Chondrocyte (in vitro differentiated cells): ENCODE results near the gene WDR4. TPM values are rescaled to one million over a fixed set of nuclear protein-coding genes. Genes with fewer than 3 reads are reported as not detected.
"Not testable (repeated sequence)": the region's sequence is repeated elsewhere in the genome, so short reads cannot be mapped to it uniquely, and the experiment has no call there.

Experiments used
- DNase-seq: peaks from one replicate; pipeline ENCODE4 v3.0.0; 2021; ENCODE audit warnings: mixed read lengths, low spot score
- H3K27ac Mint-ChIP-seq: one replicate; pipeline ENCODE4 v1.8.0; 2021; ENCODE audit warnings: mild to moderate bottlenecking, moderate library complexity, mixed read lengths; ENCODE audit not compliant: unreplicated experiment
- H3K27me3 Mint-ChIP-seq: 2 replicates; pipeline ENCODE4 v1.8.0; 2021; ENCODE audit warnings: low read depth, mixed read lengths
- H3K36me3 Mint-ChIP-seq: 2 replicates; pipeline ENCODE4 v1.8.0; 2021; ENCODE audit warnings: low read depth, mixed read lengths
- H3K4me1 Mint-ChIP-seq: 2 replicates; pipeline ENCODE4 v1.8.0; 2021; ENCODE audit warnings: low read depth, mild to moderate bottlenecking, mixed read lengths
- H3K4me3 Mint-ChIP-seq: one replicate; pipeline ENCODE4 v1.8.0; 2021; ENCODE audit warnings: mild to moderate bottlenecking, moderate library complexity, mixed read lengths; ENCODE audit not compliant: unreplicated experiment
- H3K9me3 Mint-ChIP-seq: 2 replicates; pipeline ENCODE4 v1.8.0; 2021; ENCODE audit warnings: low read depth, mixed read lengths
- CTCF ChIP-seq: fragments of 200-600 bp; sonication (generic); IDR thresholded peaks from 2 replicates; pipeline ENCODE4 v1.5.0; 2021; ENCODE audit warnings: antibody characterized with exemption, mild to moderate bottlenecking, moderate library complexity
- total RNA-seq: library from RNA; stranded (reverse); gene quantifications from 3 replicates; pipeline ENCODE4 v1.2.1, GENCODE V29; 2021

Gene WDR4
- total RNA-seq, 1 donor from 2014 or later, result 9.6 TPM

- Mint-ChIP-seq H3K4me1 (no peaks in the 10 kb centered on the region), H3K9me3 (no peaks in the 10 kb centered on the region), H3K27me3 (peaks cover 35% of the 10 kb centered on the region), H3K27ac (no peak overlapping the region), H3K4me3 (no peak overlapping the region), H3K36me3 (no peaks in the 10 kb centered on the region)
- no peak for DNase-seq
- no peak for TF ChIP-seq CTCF
Observed at GRCh38 chr21:42809171-42809570, 70.2 kb downstream of the WDR4 start.

DNA sequence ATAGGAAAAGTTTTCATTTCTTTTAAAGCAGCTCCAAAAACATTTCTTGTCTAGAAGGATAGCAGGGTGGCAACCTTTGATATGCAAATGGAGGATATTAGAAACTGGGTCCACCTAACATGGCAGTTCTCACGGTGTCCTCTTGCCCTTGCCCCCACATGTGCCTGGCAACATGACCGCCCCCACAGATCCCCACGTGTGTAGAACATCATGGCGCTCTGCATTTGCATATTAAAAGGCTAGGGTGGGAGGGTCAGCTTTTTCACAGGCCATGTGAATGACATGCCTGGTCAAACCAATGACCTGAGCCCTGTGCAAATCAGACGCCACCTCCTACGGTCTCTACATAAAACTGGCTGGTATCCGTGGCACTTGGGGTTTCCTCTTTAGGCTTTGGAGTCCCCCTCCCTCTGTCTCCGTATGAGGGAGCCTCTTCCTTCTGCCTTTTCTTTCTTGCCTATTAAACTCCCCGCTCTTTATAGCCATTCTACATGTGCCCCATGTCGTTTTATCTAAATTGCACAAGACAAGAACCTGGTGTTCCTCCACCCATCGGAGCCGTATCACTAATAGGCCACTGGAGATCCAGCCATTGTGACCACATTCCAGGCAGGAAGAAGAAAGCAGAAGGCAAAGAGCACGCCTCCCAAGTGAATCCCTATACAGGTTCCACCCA is 71.3 kb downstream of the WDR4 start:
- H3K36me3 Mint-ChIP-seq, result no peaks in the 10 kb centered on the region
- TF ChIP-seq CTCF, result no peak
- no peak overlapping the region for H3K27ac Mint-ChIP-seq
- H3K4me3 Mint-ChIP-seq, result no peak overlapping the region
- no peaks in the 10 kb centered on the region for H3K4me1 Mint-ChIP-seq
- peaks cover 35% of the 10 kb centered on the region for H3K27me3 Mint-ChIP-seq
- no peaks in the 10 kb centered on the region for H3K9me3 Mint-ChIP-seq
- DNase-seq, result no peak

DNA sequence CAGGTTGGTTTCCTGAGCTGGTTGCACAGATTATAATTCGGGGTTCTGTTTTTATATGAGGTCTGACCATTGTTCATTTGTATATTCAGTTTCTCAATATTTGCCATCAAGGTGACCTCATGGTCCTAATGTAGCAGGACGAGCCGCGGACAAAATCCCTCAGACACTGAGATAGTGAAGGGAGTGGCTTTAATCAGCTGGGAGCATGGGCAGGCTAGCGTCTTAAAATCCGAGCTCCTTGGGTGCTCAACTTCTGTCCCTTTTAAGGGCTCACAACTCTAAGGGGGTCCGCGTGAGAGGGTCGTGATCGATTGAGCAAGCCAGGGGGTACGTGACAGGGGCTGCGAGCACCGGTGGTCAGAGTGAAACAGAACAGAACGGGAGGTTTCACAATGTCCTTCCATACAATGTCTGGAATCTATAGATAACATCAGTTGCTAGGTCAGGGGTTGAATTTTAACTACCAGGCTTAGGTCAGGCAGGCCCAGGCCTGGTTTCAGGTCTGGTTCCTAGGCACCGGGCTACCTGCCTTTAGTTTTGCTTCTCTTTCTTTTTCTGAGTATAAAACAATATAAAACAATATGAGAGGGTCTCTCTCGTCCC is 71.9 kb downstream of the WDR4 start:
- H3K4me3 Mint-ChIP-seq, H3K36me3 Mint-ChIP-seq, DNase-seq, H3K4me1 Mint-ChIP-seq, H3K9me3 Mint-ChIP-seq, H3K27ac Mint-ChIP-seq: not testable (repeated sequence)
- peaks cover 33% of the 10 kb centered on the region for H3K27me3 Mint-ChIP-seq

- no peak overlapping the region for H3K4me3 Mint-ChIP-seq
- H3K27ac Mint-ChIP-seq, result no peak overlapping the region
- no peaks in the 10 kb centered on the region for H3K36me3 Mint-ChIP-seq
- no peak for DNase-seq
- TF ChIP-seq CTCF, result no peak
- H3K4me1 Mint-ChIP-seq, result no peaks in the 10 kb centered on the region
- no peaks in the 10 kb centered on the region for H3K9me3 Mint-ChIP-seq
- peaks cover 26% of the 10 kb centered on the region for H3K27me3 Mint-ChIP-seq
Observed at GRCh38 chr21:42806509-42807140, 72.7 kb downstream of the WDR4 start.

DNA sequence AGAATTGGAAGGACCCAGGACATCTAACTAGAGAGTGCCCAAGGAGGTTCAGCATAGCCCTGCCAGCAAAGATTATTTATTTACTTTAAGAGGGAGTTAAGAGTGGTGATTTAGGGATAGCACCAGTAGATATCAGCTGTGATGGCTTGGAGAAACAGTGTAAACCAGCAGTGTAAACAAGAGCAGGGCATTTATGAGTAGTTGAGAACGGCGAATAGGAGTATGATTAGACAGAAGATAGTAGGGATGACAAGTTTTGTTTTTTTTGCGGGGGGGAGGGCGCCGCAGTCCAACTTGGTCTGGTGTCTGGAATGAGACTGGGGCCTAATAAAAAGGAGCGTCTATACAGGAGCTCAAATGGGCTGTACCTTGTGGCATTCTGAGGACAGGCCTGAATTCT is 77.7 kb downstream of the WDR4 start:
- not testable (repeated sequence) for H3K9me3 Mint-ChIP-seq, H3K4me1 Mint-ChIP-seq, H3K36me3 Mint-ChIP-seq, DNase-seq, H3K27ac Mint-ChIP-seq, H3K4me3 Mint-ChIP-seq
- peaks cover 13% of the 10 kb centered on the region for H3K27me3 Mint-ChIP-seq

DNA sequence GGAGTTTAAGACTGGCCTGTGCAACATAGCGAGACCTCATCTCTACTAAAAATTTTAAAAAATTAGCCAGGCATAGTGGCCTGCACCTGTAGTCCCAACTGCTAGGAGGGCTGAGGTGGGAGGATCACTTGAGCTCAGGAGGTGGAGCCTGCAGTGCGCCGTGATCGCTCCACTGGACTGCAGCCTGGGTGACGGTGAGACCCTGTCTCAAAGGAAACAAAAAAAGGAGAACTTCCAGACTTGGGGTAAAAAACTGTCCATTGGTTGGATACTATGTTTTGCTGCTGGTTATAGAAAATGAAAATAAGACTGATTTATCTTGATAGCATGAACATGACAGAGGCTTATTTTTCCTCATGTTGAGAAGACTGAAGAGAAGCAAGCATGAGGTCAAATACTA is 79.4 kb downstream of the WDR4 start:
- Mint-ChIP-seq H3K4me1 (no peaks in the 10 kb centered on the region), H3K27me3 (peaks cover 23% of the 10 kb centered on the region), H3K9me3 (no peaks in the 10 kb centered on the region), H3K4me3 (no peak overlapping the region), H3K27ac (no peak overlapping the region), H3K36me3 (no peaks in the 10 kb centered on the region)
- DNase-seq, result no peak
- no peak for TF ChIP-seq CTCF
